Stimulated activated CD4-positive, alpha-beta T cell treated with anti-CD3 and anti-CD28 coated beads, TNF-alpha, amount 100 ng/mL, for 24 hours (primary cell): ENCODE measurements around the gene TACC3.

ENCODE experiments used
- DNase-seq, 3 experiments: peaks; one replicate each; pipeline ENCODE4 v3.0.0-alpha.2; 2020; ENCODE audit warnings: low read depth in 3 of 3

TACC3 gene

DNA sequence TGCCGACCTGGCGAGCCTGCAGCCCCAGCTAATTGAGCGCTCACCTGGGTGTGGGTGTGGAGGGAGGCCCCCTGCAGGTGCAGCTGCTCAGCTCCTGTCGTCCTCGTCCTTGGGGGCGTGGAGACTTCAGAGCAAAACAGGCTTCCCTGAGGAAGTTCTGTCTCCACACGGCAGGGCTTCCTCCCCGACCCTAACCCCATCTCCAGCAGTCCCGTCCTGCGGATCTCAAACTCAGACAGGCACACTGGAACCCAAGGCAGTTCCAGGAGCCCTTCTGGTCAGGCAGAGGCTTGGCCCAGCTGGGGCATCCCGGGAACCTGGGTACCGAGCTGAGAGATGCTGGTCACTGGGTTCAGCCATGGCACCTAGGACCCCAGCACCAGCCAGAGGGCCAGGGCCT is 24.4 kb downstream of the TACC3 start:
- DNase-seq, result no peak

DNA sequence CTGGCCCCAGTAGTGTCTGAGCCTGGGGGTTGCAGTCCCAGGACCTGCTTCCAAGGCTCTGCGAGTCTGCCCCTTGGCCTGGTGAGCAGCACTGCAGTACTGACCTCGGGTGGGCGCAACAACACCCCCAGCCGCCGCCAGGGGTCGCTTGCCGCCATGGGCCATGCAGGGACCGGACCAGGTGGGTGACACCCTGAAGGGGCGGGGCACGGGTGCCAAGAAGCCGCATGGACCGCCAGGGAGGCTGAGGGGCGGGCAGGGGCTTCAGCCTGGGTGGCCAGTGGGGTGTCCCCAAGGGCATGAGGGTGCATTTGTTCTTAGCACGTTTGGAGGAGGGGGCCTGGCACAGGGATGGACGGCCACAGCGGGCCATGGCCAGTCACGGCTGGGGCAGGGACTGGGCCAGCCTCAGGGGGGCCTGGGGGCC is 25.0 kb downstream of the TACC3 start:
- peak; percentile 65 to 83 (median 67) for DNase-seq

DNA sequence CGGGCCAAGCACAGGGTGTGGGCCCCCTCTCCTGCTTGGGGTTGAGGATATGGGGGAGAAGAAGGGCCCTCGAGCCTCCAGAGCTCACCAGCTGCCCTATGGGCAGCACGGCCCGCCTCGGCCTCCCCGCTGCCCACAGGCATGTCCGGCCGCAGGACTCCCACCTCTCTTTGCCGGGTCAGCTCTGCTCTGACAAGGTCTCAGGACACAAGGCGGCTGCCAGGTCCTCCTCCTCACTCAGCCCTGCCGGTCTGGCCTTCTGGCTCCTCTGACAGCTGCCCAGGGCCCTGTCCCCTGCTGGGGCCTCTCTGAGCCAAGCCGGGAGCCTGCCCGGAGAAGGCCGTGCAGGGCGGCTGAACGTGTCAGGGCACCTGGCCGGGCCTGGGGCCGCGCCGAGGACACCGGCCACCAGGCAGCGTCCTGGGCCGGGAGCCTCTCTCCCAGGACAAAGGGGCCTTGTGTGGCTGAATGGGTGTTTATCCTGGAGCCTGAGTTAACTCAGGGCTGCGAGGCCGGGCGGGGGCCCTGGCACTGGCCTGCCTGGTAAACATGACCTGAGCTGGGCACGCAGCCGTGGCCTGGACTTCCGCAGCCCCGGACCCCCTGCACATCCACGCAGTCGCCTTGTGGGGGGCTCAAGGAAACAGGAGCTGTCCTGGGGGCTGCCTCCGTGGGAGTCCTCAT is 25.7 kb downstream of the TACC3 start:
- no peak for DNase-seq

DNA sequence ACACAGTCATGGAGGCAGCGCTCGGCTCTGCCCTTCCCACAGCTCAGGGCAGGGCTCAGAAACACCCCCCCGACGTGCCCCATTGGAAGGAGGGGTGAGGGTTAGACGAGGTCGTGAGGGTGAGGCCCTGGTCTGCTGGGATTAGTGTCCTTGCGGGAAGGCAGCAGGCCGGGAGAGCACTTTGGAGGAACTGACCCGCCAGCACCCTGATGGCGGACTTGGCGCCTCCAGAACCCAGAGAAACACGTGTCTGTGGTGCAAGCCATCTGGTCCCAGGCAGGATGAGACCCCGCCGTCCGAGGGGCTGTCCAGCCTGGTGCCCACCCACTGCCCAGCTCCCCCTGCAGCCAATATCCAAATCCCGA is 26.3 kb downstream of the TACC3 start:
- DNase-seq, result no peak

DNA sequence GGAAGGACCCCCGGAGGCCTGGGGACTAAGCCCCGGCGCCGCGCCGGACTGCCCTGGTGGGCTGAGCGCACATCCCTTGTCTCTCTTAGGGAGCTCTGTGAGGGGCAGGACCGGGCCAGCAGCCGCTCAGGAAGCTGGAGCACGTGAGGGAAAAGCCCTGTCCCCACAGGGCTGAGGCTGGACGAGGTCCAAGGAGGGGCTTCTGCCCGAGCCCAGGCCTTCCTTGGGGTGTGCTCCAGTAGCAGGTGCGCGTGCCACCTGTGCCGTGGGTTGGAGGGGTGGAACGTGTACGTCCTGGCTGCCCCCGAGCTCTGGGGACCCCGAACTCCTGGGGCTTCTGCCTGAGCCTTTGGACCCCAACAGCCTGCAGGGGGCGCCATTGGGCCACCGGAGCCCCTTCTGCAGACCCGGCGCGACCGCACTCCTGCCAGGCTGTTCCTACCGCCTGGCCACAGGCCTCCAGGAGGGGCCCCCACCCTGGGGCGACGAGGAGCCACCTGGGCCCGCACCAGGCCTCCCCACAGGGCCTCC is 27.2 kb downstream of the TACC3 start:
- DNase-seq, result peak; percentile 64 to 85 (median 64)

DNA sequence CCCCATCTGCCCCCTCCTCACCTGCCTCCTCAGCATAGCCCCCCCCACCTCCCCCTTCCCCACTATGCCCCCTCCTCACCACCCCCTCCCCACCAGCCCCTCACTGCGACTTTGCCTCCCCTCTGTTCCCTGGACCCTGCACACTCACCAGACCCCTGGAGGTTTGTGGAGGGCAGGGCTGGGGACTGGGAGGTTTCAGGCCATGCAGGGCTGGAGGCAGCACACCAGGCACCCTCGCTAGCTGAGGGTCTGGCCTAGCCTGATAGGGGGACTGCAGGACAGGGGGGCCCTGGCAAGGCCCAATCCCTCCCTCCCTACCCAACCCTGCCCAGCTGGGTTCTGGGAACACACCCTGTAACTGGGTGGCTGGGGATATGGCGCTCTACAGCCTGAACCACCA is 28.0 kb downstream of the TACC3 start:
- no peak for DNase-seq

DNA sequence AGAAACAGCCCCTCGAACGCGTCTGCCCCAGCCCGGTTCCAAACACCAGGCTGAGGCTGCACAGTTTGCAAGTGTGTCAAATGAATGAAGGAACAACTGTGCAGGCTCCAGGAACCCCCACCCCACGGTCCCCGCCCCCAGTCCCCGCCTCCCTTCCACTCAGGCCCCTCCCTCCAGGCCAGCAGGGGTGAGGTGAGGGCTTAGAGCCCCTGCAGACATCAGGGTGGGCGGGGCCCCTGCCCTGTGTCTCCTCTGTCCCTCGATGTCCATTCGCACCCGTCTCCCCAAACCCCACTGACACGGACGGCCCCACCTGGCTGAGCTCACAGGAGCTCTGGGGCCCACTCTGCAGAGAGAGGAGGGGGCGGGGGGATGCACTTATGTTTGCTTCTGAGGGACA is 28.5 kb downstream of the TACC3 start:
- DNase-seq, result no peak

DNA sequence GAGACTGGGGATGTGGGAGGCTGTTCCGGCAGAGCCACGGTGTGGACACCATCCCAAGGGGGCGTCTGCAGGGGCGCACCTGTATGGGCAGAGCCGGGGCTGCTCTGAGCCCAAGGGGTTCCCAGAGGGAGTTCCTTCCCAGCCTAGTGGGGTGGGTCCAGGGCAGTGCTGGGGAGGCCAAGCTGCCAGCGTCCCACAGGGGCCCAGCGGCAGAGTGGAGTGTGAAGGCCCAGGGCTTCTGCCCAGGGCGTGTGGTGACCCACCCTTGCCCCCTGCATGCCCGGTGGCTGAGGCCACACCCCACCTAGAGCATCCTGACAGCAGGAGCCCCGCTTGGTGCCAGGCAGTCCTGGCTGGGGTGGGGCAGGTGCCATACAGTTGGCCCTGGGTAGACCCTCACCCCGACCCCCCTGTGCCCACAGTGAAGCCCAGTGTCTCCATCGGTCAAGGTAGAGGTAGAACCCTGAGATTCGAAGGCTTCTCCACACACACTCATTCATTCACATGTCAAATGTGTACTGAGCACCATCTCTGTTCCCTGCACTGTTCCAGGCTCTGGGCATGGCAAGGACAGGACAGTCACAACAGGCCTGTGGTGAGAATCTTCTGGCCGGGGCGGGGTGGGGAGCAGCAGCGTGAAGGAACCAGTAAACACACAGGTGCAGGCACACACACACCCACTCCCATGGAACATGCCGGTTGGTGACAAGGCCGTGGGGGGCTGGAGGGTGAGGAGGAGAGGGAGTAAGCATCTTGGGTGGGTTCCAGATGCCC is 29.2 kb downstream of the TACC3 start:
- DNase-seq, result no peak

DNA sequence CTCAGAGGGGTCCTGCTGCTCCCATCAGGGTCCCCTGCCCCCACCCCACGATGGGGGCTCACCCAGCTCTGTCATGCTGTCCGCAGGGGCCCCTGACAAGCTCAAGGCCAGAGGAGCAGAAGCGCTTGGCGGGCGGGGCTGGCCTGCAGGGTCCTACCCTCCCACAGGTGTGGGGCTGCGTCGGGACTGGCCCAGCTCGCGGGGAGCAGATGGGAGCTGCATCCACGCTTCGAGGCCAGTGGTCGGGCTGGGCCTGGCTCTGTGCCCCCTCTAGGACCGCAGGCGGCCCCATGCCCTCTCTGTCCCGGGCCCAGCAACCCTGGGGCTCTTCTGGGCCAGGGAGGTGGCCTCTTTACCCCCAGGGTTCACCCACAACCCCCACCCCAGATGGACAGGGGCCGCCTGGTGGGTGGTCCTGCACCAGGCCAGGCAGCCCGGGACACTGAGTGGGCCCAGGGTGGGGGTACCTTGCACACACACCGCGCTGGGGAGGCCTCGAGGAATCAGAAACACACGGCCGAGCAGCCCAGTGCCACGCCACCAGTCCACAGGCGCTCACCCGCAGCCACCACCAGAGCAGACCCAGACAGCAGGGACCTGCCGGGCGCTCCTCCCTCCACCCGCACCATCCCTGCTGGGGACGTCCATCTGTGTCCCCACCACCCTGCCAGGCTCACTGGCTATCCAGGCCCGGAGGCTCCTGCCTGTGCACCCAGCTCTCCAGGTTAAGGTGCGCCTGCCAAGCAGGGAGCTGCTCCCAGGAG is 30.0 kb downstream of the TACC3 start:
- DNase-seq, result no peak

DNA sequence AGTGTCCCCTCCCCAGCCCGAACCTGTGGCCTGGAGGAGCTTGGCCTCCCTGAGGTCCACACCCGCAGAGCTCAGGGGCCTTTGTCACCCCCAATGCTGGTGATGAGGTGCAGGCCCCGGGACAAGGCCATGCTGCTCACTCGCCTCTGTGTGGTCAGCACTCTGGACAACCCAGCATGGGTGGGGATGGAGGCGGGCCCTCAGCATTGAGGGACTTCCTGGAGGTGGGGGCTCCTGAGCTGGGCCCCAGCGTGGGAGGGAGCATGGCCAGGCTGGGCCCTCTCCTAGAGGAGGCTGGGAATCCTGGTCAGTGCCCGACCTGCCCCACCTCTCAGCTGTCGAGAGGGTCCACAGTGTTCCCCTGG is 30.6 kb downstream of the TACC3 start:
- DNase-seq, result no peak

DNA sequence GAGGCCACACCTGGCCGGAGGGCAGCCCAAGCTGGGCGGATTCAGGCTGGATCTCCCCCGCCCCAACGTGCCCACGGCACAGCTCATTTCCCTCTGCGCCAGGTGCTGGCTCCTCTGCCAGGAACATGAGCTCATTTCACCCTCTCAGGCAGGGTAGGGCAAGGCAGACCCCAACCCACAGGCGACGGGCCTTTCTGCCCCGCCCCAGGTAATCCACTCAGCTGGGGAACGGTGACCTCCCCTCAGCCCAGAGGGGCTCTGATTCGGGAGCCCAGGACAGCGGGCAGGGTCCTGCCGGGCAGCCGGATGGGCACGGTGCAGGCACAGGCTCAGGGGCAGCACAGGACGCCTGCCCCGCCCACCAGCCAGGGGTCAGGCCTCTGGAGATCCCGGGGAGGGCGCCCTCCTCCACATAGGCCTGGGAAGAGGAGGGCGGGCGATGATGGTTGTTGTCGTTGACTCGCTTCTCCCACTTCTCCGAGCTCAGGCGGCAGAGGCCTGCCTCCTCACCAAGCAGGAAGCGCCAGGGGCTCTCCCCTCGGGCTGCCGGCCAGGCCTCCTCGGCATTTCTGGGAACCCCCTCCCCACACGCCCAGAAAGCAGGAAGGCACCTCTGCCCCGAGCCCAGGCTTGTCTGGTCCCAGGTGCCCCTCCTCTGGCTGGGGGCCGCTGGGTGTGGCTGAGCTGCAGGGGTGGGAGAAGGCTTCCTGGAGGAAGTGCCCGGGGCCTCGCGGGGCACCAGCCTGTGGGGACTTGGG is 31.1 kb downstream of the TACC3 start:
- DNase-seq, result peak in 1 of 3 experiments; percentile 50

DNA sequence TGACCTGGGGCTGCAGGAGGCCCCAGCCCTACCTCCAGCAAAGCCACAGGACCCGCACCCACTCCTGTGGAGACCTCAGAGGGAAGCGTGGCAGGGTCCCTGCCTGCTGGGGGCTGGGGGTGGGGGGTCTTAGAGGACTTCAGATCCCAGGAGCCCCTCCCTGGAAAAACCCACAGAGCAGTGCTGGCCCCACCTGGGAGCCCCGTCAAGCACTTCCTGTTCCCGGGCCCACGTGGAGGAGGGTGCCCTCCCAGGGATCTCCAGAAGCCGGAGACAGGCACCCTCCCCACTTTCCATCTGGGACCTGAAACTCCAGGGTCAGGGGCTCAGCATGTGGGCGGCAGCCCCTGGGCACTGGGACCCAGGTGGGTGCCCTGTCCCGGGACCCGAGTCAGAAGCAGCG is 32.0 kb downstream of the TACC3 start:
- DNase-seq, result no peak

DNA sequence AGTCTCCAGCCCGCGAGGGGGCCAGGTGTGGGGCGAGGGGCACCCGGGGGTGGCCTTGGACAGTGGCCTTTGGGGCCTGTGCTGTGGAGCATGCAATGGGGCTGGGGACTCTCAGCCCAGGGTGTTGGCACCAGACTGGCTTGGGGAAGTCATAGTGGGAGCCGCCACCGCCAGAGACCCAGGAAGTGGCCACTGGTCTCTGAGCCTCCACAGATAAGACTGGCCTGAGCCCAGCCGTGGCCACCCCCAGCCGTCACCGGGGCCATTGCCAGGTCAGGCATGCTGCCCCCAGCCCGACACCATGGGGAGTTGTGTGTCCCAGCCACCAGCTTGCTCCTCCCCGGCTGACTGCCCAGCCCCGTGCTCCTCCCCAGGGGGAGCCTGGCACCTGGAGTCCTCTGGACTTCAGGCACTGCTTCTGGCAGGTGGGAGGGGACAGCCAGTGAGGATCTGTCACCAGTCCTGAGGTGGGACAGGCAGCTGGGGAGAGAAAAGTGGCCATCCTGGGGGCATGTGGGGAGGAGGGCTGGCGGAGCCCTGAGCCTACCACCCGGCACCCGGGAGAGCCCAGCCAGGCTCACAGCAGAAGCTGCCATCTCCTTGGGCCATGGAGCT is 32.5 kb downstream of the TACC3 start:
- DNase-seq, result no peak

DNA sequence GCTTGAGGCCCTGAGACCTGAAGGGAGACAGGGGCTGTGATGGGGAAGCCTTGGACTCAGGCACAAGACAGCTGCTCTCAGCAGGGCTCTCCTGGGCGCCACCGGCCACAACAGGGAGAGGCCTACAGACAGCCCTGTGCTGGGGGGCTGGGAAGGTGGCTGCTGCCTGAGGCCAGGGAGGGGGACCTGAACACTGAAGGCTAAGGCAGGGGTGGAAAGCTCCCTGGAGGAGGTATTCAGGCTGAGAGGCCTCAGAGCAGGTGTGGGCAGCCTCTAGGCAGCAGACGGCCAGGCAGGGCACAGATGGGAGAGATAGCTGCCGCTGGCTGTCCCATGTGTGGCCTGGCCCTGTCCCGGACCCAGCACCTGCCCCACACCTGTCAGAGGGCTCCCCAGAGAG is 33.0 kb downstream of the TACC3 start:
- DNase-seq, result no peak

DNA sequence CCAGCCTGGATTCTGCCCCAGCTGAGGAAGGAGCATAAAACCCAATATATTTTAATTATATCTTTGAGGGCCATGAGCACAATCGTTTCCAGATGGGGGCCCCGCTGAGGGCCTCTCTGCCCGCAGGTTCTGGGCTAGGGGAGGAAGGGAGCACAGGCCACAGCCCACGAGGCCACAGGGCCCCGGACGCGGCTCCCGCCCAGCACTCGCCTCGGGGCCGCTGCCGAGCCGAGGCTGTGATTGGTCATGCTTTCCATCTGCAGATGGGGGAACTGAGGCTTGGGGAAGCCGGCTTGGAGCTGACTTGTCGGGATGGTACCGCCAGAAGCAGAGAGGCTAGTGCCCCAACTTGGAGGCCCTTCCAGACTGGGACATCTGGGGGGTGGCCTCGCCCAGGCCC is 34.0 kb downstream of the TACC3 start:
- DNase-seq, result no peak

DNA sequence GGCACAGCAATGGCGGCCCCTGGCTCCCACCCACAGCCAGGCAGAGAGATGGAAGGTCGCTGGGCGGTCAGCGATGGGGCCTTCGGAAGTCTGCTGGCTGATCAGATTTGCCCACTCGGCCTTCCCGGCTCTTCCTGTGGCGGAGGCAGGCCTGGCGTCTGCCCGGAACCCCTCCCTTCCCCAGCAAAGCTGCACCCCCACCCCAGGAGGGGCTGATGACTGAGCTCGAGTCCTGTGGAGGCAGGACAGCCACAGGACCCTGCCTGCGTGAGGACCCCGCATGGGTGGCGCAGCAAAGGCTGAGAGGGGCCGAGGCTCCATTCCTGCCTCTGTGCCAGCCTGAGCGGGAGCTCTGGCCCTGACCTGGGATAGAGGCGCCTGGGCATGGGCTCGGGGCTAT is 34.8 kb downstream of the TACC3 start:
- no peak for DNase-seq

DNA sequence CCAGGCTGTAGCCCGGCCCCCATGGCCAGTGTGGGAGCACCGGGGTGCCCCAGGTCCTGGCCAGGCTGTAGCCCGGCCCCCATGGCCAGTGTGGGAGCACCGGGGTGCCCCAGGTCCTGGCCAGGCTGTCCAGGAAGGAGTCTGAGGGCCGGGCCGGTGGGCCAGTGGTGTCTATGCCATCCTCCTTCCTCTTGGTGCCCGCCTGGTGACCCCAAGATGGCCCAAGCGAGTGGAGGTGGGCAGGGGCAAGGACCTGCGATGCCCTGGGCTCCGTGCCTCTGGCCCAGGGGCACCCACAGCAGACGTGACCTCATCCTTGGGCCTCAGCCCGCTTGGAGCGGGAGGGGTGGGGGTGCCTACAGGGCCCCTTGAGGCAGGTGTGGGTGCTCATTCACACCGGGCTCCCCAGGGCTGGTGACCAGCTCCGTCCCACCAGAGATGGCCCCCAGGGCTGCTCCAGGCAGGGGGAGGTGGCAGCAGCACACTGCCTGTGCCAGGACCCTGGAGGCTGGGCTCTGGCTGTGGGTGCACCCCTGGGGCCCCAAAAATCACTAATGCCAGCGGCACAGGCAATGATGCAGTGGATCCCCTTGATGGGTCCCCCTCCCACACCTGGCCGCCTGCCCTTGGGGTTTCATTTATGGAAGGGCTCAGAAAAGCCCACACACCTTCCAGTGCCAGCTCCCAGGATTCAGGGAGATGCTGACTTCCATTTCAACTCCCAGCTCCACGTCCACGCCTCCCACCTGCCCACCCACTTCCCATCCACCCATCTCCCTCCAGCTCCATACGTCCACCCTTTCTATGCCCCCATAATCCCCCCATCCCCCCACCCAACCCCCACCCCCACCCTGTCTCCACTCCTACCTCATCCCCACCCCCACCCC is 35.8 kb downstream of the TACC3 start:
- no peak for DNase-seq

DNA sequence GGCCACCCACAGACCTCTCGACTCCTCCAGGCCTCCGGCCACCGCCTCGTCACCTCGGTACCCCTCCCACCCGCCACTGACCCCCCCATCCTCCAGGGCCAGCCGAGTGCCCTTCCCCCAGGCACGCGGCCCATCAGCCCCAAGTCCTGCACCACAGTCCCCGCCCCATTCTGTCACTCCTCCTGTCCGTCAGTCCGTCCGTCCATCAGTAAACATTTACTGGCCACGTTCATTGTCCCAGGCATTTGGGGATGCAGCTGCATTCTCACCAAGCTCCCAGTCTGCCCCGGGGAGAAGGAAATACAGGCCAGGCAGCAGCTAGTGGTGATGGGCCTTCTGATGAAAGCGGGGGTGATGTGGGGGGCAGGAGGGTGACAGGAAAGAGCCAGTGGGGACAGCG is 36.5 kb downstream of the TACC3 start:
- DNase-seq, result no peak

DNA sequence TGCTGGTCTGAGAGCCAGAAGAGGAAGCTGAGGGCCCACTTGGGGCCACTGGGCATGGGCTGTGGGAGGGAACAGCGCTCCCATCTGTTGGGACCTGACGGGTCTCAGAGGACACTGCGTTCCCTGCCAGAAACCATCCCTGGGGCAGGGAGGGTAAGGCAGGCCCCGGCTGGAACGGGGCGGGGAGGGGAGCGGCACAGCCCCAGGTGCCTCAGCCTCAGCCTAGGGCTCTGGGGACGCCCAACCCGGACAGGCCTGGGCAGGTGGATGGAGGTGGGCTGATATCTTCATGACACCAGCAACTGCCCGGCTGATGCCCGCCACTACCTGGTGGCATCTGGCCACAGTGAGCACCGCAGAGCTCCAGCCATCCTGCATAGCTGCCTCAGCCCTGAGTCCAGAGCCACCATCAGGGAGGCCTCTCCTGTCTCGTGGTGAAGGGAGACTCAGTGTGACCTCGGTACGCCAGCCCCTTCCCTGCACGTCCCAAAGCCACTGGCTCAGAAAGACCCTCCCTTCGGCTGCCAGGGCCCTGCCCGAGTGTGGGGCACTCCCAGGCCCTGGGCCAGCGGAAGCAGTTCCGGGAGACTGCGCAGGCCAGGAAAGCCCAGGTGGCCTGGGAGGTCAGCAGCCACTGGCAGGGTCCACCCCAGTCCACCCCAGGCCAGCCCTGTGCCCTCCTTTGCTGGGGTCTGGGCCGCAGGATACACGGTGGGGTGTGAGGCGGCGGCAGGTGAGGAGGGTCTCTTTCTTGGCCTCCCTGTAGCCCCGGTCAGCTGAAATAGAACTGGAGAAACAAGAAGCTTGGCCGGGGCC is 37.2 kb downstream of the TACC3 start:
- DNase-seq, result no peak
